G401 (cell line): ENCODE measurements around the gene REXO1. TPM values are rescaled to one million over a fixed set of nuclear protein-coding genes. Genes with fewer than 3 reads are reported as not detected.
A peak's percentile ranks its signal among the peaks of the same experiment; 100 is the strongest.
"Not testable (repeated sequence)": the region's sequence is repeated elsewhere in the genome, so short reads cannot be mapped to it uniquely, and the experiment has no call there.

Experiments
- DNase-seq: peaks from one replicate; pipeline ENCODE4 v3.0.0-alpha.2; 2015; ENCODE audit warnings: low spot score
- in situ Hi-C: cut with HindIII; loops from 2 replicates; pipeline ENCODE4 v1.10.0; 2016; ENCODE audit warnings: low sequenced_read_pairs, mixed read lengths
- total RNA-seq: library from RNA; depleted of rRNA; stranded (reverse); fragments of >200 nt; shearing (Covaris generic); gene quantifications from 2 replicates; pipeline ENCODE4 v1.2.3, GENCODE V29; 2014; rRNA removed

The REXO1 gene
- 7.8 and 10.7 TPM in 2 replicates for total RNA-seq

- in situ Hi-C loops, result no loop called here
- DNase-seq, result peak; percentile 92
Observed at GRCh38 chr19:1848399-1849131, at the start of gene REXO1. Gene REXO1, minus strand, starts transcription at chr19:1848483. Its CDS starts 125 bp downstream, at chr19:1848358.

GRCh38 chr19:1896508-1896907 lies 48.2 kb upstream of the REXO1 start:
- no peak for DNase-seq

DNA sequence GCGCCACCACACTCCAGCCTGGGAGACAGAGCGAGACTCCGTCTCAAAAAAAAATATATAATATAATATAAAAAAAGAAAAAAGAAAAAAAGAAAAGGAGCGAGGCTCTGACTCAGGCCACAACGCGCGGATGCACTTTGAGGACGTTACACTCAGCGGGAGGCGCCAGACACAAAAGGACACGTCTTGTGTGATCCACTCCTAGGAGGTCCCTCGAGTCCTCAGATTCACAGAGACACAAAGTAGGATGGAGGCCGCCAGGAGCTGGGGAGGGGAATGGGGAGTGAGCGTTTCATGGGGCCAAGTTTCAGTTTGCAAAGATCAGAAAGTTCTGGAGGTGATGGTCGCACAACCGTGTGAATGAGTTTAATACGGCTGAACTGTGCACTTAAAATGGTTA lies 45.5 kb upstream of the REXO1 start:
- DNase-seq, result no peak
- in situ Hi-C loops, result no loop called here

More at GRCh38 chr19:1896508-1896907, 48.2 kb upstream of the REXO1 start:
- in situ Hi-C loops, result no loop called here

- no peak for DNase-seq
- in situ Hi-C loops, result no loop called here
Observed at GRCh38 chr19:1889907-1890306, 41.6 kb upstream of the REXO1 start.

GRCh38 chr19:1888385-1888784 lies 40.1 kb upstream of the REXO1 start:
- in situ Hi-C loops, result no loop called here
- DNase-seq, result no peak

GRCh38 chr19:1886360-1886759 lies 38.1 kb upstream of the REXO1 start:
- in situ Hi-C loops, result not testable (repeated sequence)

DNA sequence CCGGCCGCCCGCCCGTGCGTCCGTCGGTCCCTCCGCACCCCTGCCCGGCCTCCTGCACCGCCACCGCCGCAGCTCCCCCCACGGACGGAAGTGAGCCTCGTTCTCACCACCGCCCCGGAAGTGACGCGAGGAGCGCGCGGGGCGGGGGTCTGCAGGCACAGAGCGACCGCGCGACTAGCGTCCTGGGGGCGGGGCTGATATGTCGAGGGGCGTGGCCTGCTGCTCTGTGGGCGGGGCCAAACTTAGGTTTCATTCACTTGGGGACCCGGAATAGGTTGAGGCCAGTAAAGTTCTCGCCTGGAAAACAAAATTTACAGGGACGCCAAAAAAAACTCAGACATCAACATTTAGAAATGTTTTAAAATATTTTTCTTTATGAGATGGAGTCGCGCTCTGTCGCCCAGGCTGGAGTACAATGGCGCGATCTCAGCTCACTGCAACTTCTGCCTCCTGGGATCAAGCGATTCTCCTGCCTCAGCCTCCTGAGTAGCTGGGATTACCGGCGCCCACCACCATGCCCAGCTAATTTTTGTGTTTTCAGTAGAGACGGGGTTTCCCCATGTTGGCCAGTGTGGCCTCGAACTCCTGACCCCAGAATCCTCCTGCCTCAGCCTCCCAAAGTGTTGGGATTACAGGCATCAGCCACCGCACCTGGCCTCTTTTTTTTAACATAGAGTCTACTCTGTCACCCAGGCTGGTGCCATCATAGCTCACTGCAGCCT lies 37.3 kb upstream of the REXO1 start, which contains the start of gene ABHD17A:
Gene ABHD17A (minus strand): TSS at position 99 of the 722 bp plus-strand sequence. CDS start 3,930 bp downstream, outside the sequence.
- peak; percentile 91 for DNase-seq
- in situ Hi-C loops, result not testable (repeated sequence)

More at GRCh38 chr19:1886360-1886759, 38.1 kb upstream of the REXO1 start:
- DNase-seq, result not testable (repeated sequence)

DNA sequence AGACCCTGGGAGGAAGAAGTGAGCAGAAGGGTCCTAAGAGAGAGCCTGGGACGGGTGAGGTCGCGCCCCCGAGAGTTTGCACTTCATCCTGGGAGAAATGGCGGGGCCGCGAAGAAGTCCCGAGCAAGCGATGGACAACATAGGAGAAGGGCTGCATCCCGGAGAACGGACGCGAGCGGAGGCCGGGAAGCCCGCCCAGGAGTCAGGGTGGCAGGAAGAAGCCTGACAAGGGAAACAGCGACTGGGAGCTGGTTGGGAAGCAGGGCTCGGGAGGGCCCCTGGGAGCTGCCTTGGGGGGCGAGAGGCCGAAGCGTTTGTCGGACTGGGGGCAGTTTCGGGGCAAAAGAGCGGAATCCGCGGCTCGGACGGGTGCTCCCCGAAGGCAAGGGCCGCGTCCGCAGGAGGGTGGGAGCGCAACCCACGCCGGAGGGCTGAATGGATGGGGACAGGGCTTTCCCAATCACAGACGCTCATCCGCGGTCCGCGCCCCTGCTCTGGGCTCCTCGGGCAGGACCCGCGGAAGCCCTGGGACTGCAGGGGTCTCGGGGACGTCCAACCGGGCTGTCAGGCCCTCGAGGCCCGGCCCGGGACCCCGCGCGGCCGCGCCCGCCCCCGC lies 36.5 kb upstream of the REXO1 start:
- in situ Hi-C loops, result no loop called here
- DNase-seq, result no peak

GRCh38 chr19:1884291-1884718 lies 36.0 kb upstream of the REXO1 start:
- DNase-seq, result peak; percentile 17
- in situ Hi-C loops, result no loop called here

DNA sequence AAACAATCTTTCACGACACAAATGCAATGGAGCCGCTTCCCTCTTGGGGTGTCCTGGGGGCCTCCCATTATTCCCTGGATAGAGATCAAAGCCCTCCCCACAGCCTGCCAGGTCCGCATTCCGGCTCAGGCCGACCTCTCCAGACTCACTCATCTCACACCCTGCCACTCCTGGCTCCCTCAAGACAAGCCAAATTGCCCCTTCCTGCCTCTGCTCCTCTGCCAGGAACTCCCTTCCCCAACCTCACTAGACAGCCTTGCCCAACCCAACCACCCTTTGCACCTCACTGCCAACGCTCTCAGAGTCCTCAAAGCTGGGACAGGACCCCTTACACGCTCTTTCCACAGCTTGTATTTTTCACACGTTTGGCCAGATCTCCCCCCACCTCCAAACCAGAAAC lies 35.5 kb upstream of the REXO1 start:
- no peak for DNase-seq
- in situ Hi-C loops, result no loop called here

DNA sequence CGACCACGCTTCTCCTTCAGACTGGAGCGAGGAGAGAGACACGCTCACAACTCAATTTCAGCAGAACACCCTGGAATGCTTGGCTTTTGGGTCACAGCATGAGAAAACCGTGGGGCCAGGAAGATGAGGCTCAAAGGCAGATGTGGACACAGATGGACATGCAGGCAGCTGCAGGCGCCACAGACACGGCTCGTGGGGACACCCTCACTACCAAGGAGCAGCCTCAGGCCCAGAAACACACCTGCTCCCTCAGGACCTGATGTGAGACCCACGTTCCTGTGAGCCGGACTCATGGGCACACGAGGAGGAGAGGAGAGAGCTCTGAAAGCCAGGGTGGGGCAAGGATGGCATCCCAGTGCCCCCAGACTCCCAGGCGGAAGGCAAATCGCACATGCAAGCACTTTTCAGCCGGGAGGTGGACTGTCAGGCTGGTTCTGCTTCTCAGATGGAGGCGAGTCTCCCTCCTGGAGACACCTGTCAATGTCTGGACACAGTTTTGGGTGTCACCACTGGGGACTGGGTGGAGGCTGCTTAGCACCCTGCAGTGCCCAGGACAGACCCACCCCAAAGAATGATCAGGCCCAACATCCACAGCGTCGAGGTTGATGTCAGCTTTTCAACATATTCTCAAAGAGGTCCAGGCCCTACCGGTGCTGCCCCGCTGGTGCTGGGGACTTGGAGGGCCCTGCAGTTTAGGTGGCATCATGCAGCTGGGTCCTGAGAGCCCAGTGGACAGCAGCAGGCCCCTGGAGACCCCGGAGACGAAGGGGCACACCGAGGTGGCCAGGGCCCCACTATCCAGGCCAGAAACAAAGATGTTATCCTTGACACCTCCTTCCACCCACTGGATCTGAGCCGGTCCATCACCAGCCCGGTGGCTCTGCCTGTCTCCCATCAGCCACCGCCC lies 34.8 kb upstream of the REXO1 start:
- peak; percentile 15 for DNase-seq
- in situ Hi-C loops, result no loop called here

GRCh38 chr19:1882089-1882785 lies 34.0 kb upstream of the REXO1 start:
- DNase-seq, result peak; percentile 25
- in situ Hi-C loops, result no loop called here

- DNase-seq, in situ Hi-C loops: not testable (repeated sequence)
Observed at GRCh38 chr19:1881393-1882088, 33.3 kb upstream of the REXO1 start.

DNA sequence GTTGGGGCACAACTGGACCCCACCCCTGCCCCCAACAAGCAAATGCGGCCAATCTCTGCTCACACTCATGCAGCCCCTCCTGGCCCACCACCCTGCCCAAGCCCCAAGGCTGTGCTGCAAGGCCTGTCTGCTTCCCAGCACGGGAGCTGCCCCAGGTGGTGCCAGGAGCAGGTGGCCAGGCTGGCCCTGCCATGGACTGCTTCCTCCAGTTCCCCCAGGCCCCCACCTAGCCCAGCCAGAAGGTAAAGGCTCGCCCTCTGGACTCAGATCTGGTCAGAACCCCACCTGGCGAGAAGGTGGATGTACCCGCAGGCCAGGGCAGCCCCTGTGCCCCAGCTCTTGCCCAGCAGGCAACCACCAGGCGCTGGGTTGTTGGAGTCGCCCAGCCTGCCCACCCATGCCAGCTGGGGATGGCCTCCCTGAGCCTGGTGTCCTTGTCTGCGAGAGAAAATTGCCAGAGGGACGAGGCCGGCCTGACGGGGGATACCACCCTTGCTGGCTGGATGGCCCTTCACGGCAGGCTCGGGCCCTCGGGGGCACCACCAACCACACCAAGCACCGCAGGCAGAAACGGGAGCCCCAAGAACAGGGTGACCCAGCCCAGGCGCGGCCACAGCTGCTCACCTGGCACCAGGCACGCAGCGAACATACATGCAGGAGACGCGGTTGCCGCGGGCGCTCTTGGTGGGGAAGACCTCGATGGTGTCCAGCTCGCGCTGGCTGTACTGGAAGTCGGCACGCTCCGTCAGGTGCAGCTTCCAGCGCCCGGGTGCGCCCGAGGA lies 32.5 kb upstream of the REXO1 start:
- in situ Hi-C loops, result no loop called here
- peak; percentile 79 for DNase-seq

DNA sequence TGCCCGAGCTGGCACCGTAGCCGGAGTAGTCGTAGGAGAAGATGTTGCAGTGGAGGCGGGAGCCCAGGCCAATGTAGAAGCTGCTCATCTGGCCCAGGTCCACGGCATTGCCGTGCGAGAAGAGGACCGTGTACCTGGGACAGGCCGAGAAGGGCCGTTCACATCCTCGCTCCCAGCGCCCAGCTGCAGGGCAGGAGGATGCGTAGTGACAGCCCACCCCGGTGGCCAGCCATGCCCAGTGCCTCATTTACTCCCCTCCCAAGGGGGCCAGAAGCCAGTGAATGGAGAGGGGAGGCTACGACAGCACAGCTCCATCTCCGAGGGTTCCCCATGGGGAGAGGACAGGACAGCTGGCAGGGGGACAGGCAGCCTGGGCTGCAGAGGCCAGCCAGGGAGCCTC lies 31.7 kb upstream of the REXO1 start:
- peak; percentile 14 for DNase-seq
- in situ Hi-C loops, result not testable (repeated sequence)

- in situ Hi-C loops, result not testable (repeated sequence)
- DNase-seq, result peak; percentile 73
Observed at GRCh38 chr19:1878583-1878982, 30.3 kb upstream of the REXO1 start.

DNA sequence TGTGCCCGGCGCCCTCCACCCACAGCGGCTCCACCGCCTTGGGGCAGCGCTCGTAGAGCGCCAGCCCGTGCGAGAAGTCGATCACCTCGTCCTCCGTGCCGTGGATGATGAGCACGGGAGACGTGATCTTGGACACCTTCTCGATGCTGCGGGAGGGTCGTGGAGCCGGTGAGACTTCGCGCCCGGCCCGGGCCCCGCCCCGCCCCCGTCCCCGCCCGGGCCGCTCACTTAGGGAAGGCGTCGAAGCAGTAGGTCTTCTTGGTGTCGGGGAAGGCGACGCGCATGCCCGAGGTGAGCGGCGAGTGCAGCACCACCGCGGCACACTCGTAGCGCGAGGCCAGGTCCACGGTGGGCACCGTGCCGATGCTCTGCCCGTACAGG lies 29.0 kb upstream of the REXO1 start:
- in situ Hi-C loops, DNase-seq: not testable (repeated sequence)
